ENCODE measurements around the gene CIART. TPM values are rescaled to one million over a fixed set of nuclear protein-coding genes. Genes with fewer than 3 reads are reported as not detected.

Gene CIART
- total RNA-seq, 1 donor from 2014 or later: 3.9 TPM

DNA sequence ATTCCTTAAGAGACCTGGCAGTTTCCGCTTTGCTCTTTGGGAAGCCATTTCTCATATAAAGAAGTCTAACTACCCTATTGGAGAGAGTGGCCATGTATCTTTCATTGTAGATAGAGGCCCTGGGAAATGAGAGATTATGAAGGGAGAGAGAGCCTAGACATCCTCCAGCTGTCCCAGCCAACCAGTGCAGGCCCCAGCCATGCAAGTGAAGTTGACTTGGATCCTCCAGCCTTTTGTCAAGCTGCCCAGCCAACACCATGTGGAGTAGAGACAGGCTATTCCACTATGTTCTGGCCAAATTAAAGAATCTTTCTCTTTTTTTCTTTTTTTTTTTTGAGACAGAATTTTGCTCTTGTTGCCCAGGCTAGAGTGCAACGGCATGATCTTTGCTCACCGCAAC lies 39.4 kb upstream of the CIART start:
- Mint-ChIP-seq H3K4me3 (ENCODE audit: unreplicated experiment) (no peak overlapping the region), H3K36me3 (ENCODE audit: low read depth) (no peaks in the 10 kb centered on the region), H3K27ac (ENCODE audit: unreplicated experiment) (no peak overlapping the region), H3K4me1 (ENCODE audit: low read depth) (no peaks in the 10 kb centered on the region), H3K27me3 (ENCODE audit: low read depth) (no peaks in the 10 kb centered on the region), H3K9me3 (ENCODE audit: low read depth) (no peaks in the 10 kb centered on the region)
- no peak for DNase-seq (ENCODE audit: low spot score)
- TF ChIP-seq, protein P1, sequence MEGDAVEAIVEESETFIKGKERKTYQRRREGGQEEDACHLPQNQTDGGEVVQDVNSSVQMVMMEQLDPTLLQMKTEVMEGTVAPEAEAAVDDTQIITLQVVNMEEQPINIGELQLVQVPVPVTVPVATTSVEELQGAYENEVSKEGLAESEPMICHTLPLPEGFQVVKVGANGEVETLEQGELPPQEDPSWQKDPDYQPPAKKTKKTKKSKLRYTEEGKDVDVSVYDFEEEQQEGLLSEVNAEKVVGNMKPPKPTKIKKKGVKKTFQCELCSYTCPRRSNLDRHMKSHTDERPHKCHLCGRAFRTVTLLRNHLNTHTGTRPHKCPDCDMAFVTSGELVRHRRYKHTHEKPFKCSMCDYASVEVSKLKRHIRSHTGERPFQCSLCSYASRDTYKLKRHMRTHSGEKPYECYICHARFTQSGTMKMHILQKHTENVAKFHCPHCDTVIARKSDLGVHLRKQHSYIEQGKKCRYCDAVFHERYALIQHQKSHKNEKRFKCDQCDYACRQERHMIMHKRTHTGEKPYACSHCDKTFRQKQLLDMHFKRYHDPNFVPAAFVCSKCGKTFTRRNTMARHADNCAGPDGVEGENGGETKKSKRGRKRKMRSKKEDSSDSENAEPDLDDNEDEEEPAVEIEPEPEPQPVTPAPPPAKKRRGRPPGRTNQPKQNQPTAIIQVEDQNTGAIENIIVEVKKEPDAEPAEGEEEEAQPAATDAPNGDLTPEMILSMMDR (IDR thresholded peaks at IDR 0.05): no peak

DNA sequence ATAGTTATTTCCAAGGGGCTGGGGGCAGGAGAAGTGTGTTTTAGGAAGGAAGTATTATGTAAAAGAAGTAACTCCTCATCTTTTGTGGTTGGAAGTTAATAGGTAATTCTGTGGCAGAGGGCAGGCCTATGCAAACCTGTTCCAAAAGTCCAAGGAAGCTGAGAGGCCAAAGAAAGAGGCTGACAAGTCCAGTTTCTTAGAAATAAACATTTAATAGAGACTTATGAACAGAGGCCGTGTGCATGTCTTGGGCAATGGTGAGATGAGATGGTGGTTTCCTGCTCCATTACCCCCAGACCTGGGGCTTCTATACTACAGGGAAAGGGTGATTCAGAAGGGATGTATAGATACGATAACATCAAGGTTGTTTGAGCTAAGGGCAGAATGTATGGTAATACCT lies 32.4 kb upstream of the CIART start:
- H3K4me1 Mint-ChIP-seq (ENCODE audit: low read depth): no peaks in the 10 kb centered on the region
- H3K36me3 Mint-ChIP-seq (ENCODE audit: low read depth): no peaks in the 10 kb centered on the region
- no peaks in the 10 kb centered on the region for H3K27me3 Mint-ChIP-seq (ENCODE audit: low read depth)
- TF ChIP-seq, protein P1 (IDR thresholded peaks at IDR 0.05): no peak
- H3K27ac Mint-ChIP-seq (ENCODE audit: unreplicated experiment): no peak overlapping the region
- H3K4me3 Mint-ChIP-seq (ENCODE audit: unreplicated experiment): no peak overlapping the region
- DNase-seq (ENCODE audit: low spot score): no peak
- no peaks in the 10 kb centered on the region for H3K9me3 Mint-ChIP-seq (ENCODE audit: low read depth)

DNA sequence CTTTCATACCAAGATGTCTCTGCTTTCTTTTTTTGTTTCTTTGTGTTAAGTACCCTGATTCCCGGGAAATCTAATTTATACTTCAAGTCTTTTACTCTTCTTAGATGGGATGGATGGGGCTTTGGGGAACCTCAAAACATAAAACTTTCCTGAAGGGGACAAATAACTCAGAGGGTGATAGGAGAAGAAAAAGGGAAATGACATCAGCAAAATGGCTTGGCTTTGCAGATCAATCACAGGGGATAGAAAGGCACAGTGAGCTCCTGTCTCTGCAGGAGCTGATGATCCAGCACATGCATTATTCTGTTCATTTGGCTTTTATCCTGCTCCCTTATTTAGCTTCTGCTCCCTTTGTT lies 26.2 kb upstream of the CIART start:
- Mint-ChIP-seq H3K27me3 (ENCODE audit: low read depth) (peaks cover 2% of the 10 kb centered on the region), H3K27ac (ENCODE audit: unreplicated experiment) (peak overlapping the region; percentile 84), H3K4me1 (ENCODE audit: low read depth) (peaks cover 29% of the 10 kb centered on the region), H3K4me3 (ENCODE audit: unreplicated experiment) (peak overlapping the region; percentile 51), H3K36me3 (ENCODE audit: low read depth) (no peaks in the 10 kb centered on the region), H3K9me3 (ENCODE audit: low read depth) (no peaks in the 10 kb centered on the region)
- TF ChIP-seq, protein P1 (IDR thresholded peaks at IDR 0.05): peak; percentile 12
- DNase-seq (ENCODE audit: low spot score): no peak

DNA sequence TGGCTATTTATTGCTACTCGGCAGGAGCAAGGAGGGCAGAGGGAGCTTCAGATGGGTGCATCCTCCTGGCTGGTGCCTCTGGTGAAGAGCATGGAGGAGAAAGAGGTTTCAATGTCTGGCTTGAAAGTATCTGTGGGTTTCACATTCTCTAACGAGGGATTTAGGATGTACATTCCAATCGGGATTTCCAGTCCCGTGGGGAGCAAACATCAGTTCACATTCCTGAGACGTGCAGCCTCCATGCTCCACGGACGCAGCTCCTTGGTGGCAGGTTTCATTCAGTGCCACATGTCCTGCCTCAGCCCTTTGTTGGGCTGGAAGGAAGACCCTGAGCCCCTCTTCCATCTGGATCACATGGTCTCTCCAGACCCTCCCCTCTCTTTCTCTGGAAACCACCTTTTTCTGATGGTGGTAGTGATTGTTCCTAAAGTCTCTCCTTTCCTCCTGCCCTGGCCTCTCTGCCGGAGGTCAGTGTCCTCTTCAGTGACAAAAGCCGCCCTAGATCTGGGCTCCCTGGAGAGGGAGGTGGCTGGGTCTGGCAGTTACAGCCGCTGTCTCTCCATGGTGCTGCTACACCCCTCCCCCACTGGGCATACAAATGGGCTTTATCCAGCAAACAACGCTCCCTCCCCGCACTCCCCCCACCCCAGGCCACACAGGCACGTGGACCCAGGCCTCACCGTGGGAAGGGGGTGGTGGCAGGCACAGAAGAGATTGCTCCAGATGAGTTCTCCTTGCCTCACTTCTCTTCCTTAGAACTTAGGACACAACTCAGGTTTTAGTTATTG lies 25.6 kb upstream of the CIART start:
- peaks cover 29% of the 10 kb centered on the region for H3K4me1 Mint-ChIP-seq (ENCODE audit: low read depth)
- DNase-seq (ENCODE audit: low spot score): no peak
- H3K36me3 Mint-ChIP-seq (ENCODE audit: low read depth): no peaks in the 10 kb centered on the region
- H3K27ac Mint-ChIP-seq (ENCODE audit: unreplicated experiment): no peak overlapping the region
- no peaks in the 10 kb centered on the region for H3K9me3 Mint-ChIP-seq (ENCODE audit: low read depth)
- peak overlapping the region; percentile 51 for H3K4me3 Mint-ChIP-seq (ENCODE audit: unreplicated experiment)
- TF ChIP-seq, protein P1 (IDR thresholded peaks at IDR 0.05): no peak
- H3K27me3 Mint-ChIP-seq (ENCODE audit: low read depth): peaks cover 2% of the 10 kb centered on the region

DNA sequence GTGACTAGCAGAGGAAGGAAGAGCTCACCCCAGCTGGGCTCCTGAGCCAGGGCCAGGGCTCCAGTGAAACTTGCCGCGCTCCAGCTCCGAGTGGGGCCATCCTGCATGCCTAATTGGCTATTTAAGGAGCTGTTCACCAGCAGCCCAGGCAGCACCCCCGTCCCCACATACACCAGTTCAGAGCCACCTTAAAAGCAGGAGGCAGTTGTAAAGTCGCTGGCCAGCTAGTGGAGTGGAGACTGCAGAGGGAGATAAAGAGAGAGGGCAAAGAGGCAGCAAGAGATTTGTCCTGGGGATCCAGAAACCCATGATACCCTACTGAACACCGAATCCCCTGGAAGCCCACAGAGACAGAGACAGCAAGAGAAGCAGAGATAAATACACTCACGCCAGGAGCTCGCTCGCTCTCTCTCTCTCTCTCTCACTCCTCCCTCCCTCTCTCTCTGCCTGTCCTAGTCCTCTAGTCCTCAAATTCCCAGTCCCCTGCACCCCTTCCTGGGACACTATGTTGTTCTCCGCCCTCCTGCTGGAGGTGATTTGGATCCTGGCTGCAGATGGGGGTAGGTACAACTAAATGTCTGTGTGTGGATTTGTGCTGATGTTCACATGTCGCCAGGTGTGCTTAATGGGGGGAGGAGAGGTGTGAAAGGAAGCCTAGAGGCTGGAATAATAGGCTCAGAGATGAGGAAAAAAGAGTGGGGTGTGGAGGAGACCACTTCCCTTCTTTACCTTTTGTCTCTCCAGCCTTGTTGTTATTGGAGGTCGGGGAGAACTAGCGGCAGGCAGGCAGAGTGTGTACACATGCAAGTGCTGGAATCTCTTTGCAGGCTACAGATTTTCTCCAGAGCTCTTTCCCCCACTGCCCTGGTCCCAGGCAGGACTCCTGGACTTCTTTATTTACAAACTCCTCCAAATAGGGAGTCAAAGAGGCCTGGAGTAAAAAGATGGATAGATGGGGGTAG lies 24.4 kb upstream of the CIART start, which contains the start of gene CA14:
Gene CA14 (plus strand): TSS at position 151 of the 962 bp plus-strand sequence. CDS start 355 bp downstream, at position 506.
- no peaks in the 10 kb centered on the region for H3K36me3 Mint-ChIP-seq (ENCODE audit: low read depth)
- H3K4me3 Mint-ChIP-seq (ENCODE audit: unreplicated experiment): peak within 1 kb of the TSS; percentile 51
- peaks cover 2% of the 10 kb centered on the region for H3K27me3 Mint-ChIP-seq (ENCODE audit: low read depth)
- peaks cover 29% of the 10 kb centered on the region for H3K4me1 Mint-ChIP-seq (ENCODE audit: low read depth)
- DNase-seq (ENCODE audit: low spot score): no peak
- no peak within 1 kb of the TSS for H3K27ac Mint-ChIP-seq (ENCODE audit: unreplicated experiment)
- TF ChIP-seq, protein P1 (IDR thresholded peaks at IDR 0.05): no peak
- no peaks in the 10 kb centered on the region for H3K9me3 Mint-ChIP-seq (ENCODE audit: low read depth)
